Activated CD4-positive, CD25-positive, alpha-beta regulatory T cell treated with anti-CD3 and anti-CD28 coated beads, Interleukin-2, amount 50 U/mL, for 72 hours (primary cell): ENCODE results near the gene NPSR1.
"Not testable (repeated sequence)": the region's sequence is repeated elsewhere in the genome, so short reads cannot be mapped to it uniquely, and the experiment has no call there.

Source experiments
- DNase-seq: peaks from one replicate; pipeline ENCODE4 v3.0.0; 2021

NPSR1 gene

GRCh38 chr7:34878944-34879735, 221.1 kb downstream of the NPSR1 start:
- not testable (repeated sequence) for DNase-seq

- DNase-seq: no peak
Measured at GRCh38 chr7:34879871-34880270, 221.9 kb downstream of the NPSR1 start.

- not testable (repeated sequence) for DNase-seq
Measured at GRCh38 chr7:34883855-34884254, 225.8 kb downstream of the NPSR1 start.

GRCh38 chr7:34886856-34887255, 228.8 kb downstream of the NPSR1 start:
- no peak for DNase-seq

GRCh38 chr7:34889951-34890350, 231.9 kb downstream of the NPSR1 start:
- no peak for DNase-seq

- no peak for DNase-seq
Measured at GRCh38 chr7:34895202-34895601, 237.2 kb downstream of the NPSR1 start.
